Right lobe of liver (tissue), 6 donors: ENCODE results near the gene RAPGEF3. TPM values are rescaled to one million over a fixed set of nuclear protein-coding genes. Genes with fewer than 3 reads are reported as not detected.

Experiments
- ATAC-seq, 4 donors: fragments of 200-7000 bp; cut with Tn5 transposase; one replicate each; pipeline ENCODE4 v1.9.1; 2020; ENCODE audit warnings: mild to moderate bottlenecking in 4 of 4, moderate library complexity in 4 of 4
- DNase-seq, 3 donors: peaks; one replicate each; pipeline ENCODE4 v3.0.0-alpha.2; 2020
- H3K27ac ChIP-seq, 3 donors: fragments of 200-600 bp; one replicate each; pipeline ENCODE4 v1.8.0; 2022
- H3K27me3 ChIP-seq, 2 donors: fragments of 200-600 bp; one replicate each; pipeline ENCODE4 v1.8.0; 2022
- H3K36me3 ChIP-seq, 4 donors: fragments of 200-600 bp; sonication (generic) in 1 of 4; one replicate each; pipeline versions ENCODE4 v1.5.1 to v1.8.0; 2017 to 2022; ENCODE audit warnings: control low read depth in 1 of 4
- H3K4me1 ChIP-seq, 4 donors: fragments of 200-600 bp; sonication (generic) in 1 of 4; one replicate each; pipeline versions ENCODE4 v1.5.1 to v1.8.0; 2017 to 2022; ENCODE audit warnings: control low read depth in 1 of 4
- H3K4me3 ChIP-seq, 3 donors: fragments of 200-600 bp; one replicate each; pipeline ENCODE4 v1.8.0; 2022
- H3K9me3 ChIP-seq, 4 donors: fragments of 200-600 bp; sonication (generic) in 1 of 4; one replicate each; pipeline versions ENCODE4 v1.5.1 to v1.8.0; 2017 to 2022; ENCODE audit warnings: control low read depth in 1 of 4
- POLR2A ChIP-seq: fragments of 450-650 bp; IDR thresholded peaks from one replicate; pipeline ENCODE4 v1.6.1; 2017; ENCODE audit warnings: antibody characterized with exemption, mild to moderate bottlenecking
- whole genome bisulfite sequencing: methylation state at CpG from one replicate; pipeline ENCODE4 v1.1.6; 2018; ENCODE audit warnings: low coverage, low lambda C conversion rate; ENCODE audit not compliant: insufficient coverage; ENCODE audit errors: missing lambda C conversion rate; 5-methylcytosine and 5-hydroxymethylcytosine counted together
- intact Hi-C, 2 donors: fragments of 100-400 bp; cut with DNase I; formaldehyde crosslinking; loops; one replicate each; pipeline versions ENCODE4 v1.11.2 to v1.14.1; 2022
- total RNA-seq, 6 experiments: library from RNA; depleted of rRNA in 2 of 6; stranded (reverse); fragments of >200 nt in 2 of 6; fragmentation: NEBNext Ultra II Directional in 3 of 6; extraction: Animal tissue kit (Norgen Biotek cat#: 25700) in 3 of 6; gene quantifications; one replicate each; pipeline versions ENCODE4 v1.1.0 to v1.2.4, GENCODE V29; 2016 to 2023
- TF ChIP-seq, protein P1 (sequence below), 4 donors: fragments of 200-600 bp in 3 of 4; fragments of 450-650 bp in 1 of 4; IDR thresholded peaks; one replicate each; pipeline versions ENCODE4 v1.5.1 to v1.8.0; 2016 to 2022; ENCODE audit warnings: antibody characterized with exemption in 4 of 4, mild to moderate bottlenecking in 2 of 4
- donor health status: DM: no; HTN: yes; CAD: no.
- donor health status: DM: no; HTN: no; CAD: no.
- donor health status: DM: no; HTN: no; CAD: no.
- donor health status: DM: no; HTN: yes; CAD: no.
- donor health status: DM: no; HTN: yes; CAD: no.

The RAPGEF3 gene
- total RNA-seq, 6 experiments from 2014 or later: 0.81 to 4.6 (median 2.6) TPM

DNA sequence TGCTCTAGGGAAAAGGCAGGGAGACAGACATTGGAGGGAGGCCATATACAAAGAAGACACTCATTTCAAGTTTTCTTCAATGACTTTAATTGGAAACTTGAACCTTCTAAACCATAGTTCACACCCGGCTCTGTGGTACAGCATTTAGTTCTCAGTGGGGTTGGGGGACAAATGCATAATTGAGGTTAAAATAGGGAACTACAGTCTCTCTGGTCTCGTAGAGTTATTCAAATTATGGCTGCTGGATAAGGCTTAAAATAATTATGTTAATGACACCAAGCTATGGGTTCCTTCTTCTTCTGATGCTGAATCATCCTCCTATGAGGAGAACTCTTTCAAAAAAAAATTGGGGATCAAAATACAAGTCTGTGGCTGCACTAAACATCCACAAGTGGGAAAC lies 49.0 kb downstream of the RAPGEF3 start:
- no peaks in the 10 kb centered on the region for H3K27me3 ChIP-seq
- H3K36me3 ChIP-seq: no peaks in the 10 kb centered on the region
- peaks cover 0 to 10% (median 3%) of the 10 kb centered on the region in 4 donors for H3K4me1 ChIP-seq
- no peaks in the 10 kb centered on the region for H3K9me3 ChIP-seq
- H3K27ac ChIP-seq: no peak overlapping the region
- no peak overlapping the region for H3K4me3 ChIP-seq
- TF ChIP-seq, protein P1, sequence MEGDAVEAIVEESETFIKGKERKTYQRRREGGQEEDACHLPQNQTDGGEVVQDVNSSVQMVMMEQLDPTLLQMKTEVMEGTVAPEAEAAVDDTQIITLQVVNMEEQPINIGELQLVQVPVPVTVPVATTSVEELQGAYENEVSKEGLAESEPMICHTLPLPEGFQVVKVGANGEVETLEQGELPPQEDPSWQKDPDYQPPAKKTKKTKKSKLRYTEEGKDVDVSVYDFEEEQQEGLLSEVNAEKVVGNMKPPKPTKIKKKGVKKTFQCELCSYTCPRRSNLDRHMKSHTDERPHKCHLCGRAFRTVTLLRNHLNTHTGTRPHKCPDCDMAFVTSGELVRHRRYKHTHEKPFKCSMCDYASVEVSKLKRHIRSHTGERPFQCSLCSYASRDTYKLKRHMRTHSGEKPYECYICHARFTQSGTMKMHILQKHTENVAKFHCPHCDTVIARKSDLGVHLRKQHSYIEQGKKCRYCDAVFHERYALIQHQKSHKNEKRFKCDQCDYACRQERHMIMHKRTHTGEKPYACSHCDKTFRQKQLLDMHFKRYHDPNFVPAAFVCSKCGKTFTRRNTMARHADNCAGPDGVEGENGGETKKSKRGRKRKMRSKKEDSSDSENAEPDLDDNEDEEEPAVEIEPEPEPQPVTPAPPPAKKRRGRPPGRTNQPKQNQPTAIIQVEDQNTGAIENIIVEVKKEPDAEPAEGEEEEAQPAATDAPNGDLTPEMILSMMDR (IDR thresholded peaks at IDR 0.05): no peak
- TF ChIP-seq POLR2A: no peak
- ATAC-seq: no peak
- no peak for DNase-seq
- 71% methylated on average over 2 of the region's 2 CpGs for WGBS
- intact Hi-C loops: loop anchor here in 1 of 2 donors (10.0 kb wide), 1 partner anchor 55 kb away; no protein-coding TSS in a partner anchor

DNA sequence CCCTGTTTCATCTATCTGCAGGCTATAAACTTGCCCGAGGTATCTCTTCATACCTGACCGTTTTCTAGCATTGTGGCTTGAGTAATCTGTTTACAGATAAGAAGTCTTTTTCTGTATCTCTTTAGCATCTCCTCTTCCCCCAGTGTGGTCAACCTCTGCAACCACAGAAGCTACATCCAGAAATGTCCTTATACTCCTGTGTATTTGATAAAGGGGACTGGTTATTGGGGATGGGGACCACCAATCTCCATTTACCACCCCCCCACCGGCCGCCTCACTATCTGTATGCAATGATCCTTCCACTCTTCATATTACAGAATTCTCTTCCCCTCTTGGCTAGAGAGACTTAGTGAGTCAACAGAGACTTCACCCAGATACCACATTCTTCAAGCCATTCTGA lies 49.4 kb downstream of the RAPGEF3 start:
- intact Hi-C loops: no loop called here
- DNase-seq: no peak
- H3K4me1 ChIP-seq: peaks cover 0 to 7% (median 3%) of the 10 kb centered on the region in 4 donors
- H3K27me3 ChIP-seq: no peaks in the 10 kb centered on the region
- TF ChIP-seq, protein P1 (IDR thresholded peaks at IDR 0.05): no peak
- TF ChIP-seq POLR2A: no peak
- H3K36me3 ChIP-seq: no peaks in the 10 kb centered on the region
- H3K9me3 ChIP-seq: no peaks in the 10 kb centered on the region
- H3K4me3 ChIP-seq: no peak overlapping the region
- no peak for ATAC-seq
- WGBS: 78% methylated on average over 3 of the region's 4 CpGs
- no peak overlapping the region for H3K27ac ChIP-seq

DNA sequence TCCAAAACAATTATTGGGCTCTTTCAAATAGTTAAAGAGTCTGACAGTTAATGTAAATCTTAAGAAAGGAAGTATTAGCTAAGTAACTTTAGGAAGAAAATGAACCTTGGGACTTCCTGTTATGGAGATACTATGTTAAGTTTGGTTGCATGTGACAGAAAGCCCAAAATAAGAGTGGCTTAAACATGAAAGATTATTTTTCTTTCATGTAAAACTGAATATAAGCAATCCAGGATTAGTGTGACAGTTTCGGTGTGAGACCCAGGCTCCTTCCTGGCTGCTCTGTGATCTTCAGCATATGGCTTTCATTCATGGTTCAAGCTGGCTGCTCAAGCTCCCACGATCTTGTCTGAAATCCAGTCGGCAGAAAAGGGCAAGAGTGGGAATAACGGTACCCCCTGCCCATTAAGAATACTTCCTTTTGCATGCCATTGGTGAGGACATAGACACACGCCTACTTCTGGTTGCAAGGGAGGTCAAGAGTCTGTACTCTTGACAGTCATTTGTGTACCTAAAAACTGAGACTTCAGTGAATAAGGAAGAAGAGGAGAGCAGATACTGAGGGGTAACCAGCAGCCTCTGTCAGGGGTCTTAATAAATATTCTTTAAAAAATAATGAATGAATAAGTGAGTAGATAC lies 50.7 kb downstream of the RAPGEF3 start:
- TF ChIP-seq, protein P1 (IDR thresholded peaks at IDR 0.05): no peak
- TF ChIP-seq POLR2A: no peak
- no peak overlapping the region for H3K27ac ChIP-seq
- no peaks in the 10 kb centered on the region for H3K27me3 ChIP-seq
- no peak overlapping the region for H3K4me3 ChIP-seq
- no peak for DNase-seq
- WGBS: 66% methylated on average over 5 of the region's 5 CpGs
- H3K4me1 ChIP-seq: peaks cover 0 to 7% (median 3%) of the 10 kb centered on the region in 4 donors
- ATAC-seq: no peak
- intact Hi-C loops: no loop called here
- no peaks in the 10 kb centered on the region for H3K9me3 ChIP-seq
- no peaks in the 10 kb centered on the region for H3K36me3 ChIP-seq

DNA sequence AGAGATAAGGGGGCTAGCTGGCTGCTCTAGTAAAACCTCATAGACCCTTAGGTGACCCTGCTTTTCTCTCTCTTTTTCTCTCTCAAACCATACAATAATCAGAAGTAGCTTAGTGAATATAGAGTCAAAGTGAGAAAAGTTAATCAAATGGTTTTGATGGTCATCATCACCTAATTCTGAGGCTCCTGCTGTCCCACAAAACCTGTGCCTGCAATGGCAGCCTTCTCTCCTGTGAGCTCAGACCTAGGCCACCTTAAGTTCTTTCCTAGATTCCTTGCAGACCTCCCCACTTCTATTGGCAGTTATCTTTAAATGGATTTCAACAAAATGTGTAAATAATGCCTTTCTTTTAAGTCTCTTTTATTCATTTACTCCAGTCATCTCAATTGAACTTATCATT lies 51.3 kb downstream of the RAPGEF3 start:
- ATAC-seq (no peak), DNase-seq (no peak)
- Histone ChIP-seq H3K4me1 (peaks cover 0 to 7% (median 3%) of the 10 kb centered on the region in 4 donors), H3K4me3 (no peak overlapping the region), H3K36me3 (no peaks in the 10 kb centered on the region), H3K27me3 (no peaks in the 10 kb centered on the region), H3K27ac (no peak overlapping the region), H3K9me3 (no peaks in the 10 kb centered on the region)
- intact Hi-C loops: no loop called here
- no peak for TF ChIP-seq POLR2A
- TF ChIP-seq, protein P1 (IDR thresholded peaks at IDR 0.05): no peak
